Measurements from ENCODE around the gene NCMAP. TPM values are rescaled to one million over a fixed set of nuclear protein-coding genes. Genes with fewer than 3 reads are reported as not detected.
A peak's percentile ranks its signal among the peaks of the same experiment; 100 is the strongest.
"Not testable (repeated sequence)": the region's sequence is repeated elsewhere in the genome, so short reads cannot be mapped to it uniquely, and the experiment has no call there.

Gene NCMAP
- total RNA-seq, 1 donor from 2014 or later, result 3.4 TPM

DNA sequence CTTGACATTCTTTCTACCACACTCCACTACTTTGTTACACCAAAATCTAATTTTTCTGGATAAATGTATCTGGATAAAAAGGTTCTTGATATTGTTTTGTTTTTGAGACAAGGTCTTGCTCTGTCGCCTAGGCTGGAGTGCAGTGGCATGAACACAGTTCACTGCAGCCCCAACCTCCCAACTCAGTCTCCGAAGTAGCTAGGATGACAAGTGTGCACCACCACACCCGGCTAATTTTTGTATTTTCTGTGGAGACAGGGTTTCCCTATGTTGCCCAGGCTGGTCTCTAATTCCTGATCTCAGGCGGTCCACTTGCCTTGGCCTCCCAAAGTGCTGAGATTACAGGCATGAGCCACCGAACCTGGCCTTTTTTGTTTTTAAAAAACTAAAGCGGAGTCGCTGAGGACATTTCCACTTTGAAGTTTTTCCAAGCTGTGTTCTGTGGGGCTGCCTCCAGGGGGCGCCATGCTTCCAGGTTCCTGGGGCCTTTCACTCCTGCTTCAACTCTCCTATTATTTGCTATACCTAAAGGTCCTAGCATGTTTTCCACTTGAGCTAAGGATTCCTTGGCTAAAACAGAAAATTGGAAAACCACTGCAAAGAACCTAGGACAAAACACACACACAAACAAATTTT is 14.1 kb upstream of the NCMAP start:
- no peak for DNase-seq (ENCODE audit: low read depth)

DNA sequence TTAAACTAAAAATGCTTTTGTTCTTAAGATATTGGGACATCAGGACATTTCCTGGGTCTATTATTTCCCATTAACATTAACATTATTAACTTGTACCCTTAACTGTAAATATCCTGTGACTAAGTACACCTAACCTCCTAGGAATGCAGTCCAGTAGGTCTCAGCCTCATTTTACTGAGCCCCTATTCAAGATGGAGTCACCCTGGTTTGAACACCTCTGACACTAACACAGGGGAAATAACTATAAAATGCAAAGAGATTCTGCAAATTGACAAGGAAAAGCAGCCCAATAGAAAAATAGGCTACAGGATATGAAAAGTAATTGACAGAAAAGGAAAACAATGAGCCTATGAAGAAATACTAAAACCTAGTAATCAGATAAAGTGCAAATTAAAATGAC is 11.6 kb upstream of the NCMAP start:
- DNase-seq (ENCODE audit: low read depth), result peak; percentile 88

DNA sequence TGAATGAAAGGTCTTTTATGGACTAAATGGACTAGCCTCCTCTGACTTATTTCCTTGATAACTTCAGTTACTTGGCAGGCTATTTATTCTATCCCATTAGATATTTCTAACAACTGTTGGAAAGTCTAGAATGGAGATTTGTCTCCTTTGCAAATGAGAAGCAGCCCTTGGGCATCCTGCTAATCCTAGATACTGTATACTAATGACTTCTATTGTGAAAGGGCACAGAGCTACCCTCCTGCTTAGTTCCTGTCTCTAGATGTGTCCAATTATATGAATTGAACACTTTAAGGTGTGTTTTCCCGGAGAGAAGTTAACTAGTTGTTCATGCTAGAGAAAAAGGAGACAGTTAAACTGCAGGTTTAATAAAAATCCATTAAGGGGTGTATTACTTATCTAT is 10.2 kb upstream of the NCMAP start:
- DNase-seq (ENCODE audit: low read depth), result peak; percentile 28

DNA sequence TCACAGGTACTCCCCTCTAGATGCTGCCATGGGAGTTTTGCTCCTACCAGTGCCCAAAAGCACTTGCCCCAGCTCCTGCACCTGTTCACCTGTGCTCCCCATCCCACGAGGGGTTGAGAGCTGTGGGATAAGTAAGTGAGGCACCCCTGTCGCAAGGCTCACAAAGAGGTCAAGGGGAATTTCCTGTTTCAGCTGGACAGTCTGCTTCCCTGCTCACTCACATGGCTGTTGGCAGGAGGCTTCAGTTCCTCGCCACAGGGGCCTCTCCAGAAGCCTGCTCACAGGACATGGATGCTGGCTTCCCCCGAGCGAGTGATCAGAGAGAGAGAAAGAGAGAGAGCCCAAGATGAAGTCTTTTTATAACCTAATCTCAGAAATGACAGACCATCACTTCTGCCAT is 8.7 kb upstream of the NCMAP start:
- DNase-seq (ENCODE audit: low read depth), result no peak

DNA sequence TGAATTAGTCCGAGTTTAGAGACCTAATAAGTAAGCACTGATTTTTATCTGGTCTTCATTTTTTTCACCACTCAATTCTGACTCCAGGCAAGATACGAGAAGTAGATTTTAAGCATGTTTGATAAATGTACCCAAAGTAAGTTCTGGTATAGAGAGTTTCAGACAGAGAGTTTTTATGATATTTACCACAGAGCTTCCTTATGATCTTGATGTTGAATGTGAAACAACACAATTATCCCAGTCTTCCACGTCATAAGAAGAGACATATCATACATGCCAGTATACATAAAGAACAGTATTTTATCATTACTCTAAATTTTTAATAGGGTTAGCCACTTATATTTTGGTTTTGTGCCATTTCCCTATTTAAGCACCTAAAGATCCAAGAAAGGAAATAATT is 7.8 kb upstream of the NCMAP start:
- DNase-seq (ENCODE audit: low read depth), result no peak

DNA sequence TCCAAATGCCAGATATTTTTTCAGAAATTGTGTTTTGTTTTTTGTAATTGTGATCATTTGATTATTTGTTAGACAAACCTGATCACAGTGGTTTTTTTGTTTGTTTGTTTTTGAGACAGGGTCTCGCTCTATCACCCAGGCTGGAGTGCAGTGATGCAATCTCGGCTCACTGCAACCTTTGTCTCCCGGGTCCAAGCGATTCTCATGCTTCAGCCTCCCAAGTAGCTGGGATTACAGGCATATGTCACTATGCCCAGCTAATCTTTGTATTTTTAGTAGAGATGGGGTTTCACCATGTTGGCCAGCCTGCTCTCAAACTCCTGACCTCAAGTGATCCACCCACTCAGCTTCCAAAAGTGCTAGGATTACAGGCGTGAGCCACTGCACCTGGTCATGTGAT is 6.7 kb upstream of the NCMAP start:
- DNase-seq (ENCODE audit: low read depth), result not testable (repeated sequence)

DNA sequence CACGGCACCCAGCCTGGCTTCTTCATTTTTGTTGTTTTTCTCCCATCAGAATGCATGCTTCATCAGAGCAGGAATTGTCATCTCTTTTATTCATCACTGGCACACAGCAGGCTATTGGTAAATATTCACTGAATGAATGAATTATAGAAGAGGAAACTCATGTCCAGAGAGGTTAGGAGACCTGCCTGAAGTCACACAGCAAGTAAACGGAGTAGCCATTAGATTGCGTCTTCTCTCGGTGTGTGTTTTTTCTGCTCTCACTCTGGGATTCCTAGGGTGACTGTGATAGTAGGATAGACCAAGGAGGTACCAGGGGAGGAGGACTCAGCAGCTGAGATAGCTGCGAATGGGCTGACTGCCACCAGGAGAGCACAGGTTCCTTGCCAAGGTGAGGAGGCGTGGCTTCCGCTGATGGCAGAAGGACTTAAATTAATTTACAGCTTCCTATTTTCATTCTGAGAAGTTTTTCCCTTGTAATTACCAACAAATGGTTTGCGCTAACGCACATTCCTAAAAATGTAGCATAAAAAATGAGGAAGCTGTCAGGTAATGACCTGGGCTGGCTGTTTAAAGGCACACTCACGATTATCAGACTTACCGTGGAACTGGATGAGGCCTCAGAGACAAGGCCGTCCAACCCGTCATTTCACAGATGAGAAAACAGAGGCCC is 4.5 kb upstream of the NCMAP start:
- DNase-seq (ENCODE audit: low read depth), result no peak

DNA sequence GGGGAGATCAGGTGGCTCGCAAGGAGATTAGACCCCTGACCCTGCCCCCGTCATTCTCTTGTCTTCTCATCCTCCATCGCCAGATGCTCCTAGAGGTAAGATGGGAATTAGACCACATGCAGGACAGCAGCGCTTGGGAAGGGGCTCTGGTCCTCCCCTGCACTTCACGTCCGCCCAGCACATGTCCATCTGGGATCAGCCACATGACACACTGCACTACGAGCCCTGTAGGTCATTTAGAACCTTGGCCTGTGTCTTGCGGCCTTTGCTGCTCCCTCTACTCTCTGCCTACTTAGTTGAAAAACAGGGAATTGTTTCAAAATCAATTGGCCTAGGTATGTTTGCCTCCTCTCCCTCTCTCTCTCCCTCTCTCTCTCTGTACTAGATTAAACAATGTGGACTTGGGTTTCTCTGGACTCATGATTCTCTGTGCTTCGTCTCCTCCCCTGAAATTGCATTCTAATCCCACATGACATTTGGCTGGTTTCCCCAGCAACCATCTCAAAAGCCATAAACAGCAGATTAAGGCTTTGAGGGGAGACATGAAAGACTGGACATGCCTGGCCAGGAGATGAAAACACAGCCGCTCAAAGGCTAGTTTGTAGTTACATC is 3.8 kb upstream of the NCMAP start:
- DNase-seq (ENCODE audit: low read depth), result no peak

DNA sequence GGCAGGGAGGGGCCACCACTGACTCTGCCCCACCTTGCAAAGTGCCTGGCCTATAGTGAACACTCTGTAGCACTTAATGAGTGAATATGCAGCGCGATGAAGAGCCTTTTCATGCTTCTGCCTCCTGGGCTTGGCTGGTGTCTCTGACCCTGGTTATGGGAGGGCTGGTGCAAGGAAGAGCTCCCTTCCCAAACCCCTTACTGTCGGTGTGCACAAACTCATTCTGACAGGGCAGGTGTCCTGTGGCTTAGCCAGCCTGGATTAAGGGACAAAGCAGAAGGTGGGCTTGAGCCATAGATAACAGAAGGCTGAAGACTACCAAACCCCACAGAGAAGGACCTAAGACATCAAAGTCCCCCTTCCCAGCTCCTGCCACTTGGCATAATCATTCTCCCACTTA is 2.0 kb upstream of the NCMAP start:
- no peak for DNase-seq (ENCODE audit: low read depth)

DNA sequence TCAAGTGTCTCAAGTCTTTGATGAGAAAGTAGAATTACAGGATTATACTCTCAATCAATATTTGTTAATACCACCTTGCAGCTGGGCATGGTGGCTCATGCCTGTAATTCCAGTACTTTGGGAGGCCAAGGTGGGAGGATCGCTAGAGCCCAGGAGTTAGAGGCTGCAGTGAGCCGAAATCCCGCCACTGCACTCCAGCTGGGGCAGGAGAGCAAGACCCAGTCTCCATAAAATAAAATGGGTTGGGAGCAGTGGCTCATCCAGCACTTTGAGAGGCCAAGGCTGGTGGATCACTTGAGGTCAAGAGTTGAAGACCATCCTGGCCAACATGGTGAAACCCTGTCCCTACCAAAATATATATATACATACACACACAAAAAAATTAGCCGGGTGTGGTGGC is 1.2 kb upstream of the NCMAP start:
- DNase-seq (ENCODE audit: low read depth), result no peak

DNA sequence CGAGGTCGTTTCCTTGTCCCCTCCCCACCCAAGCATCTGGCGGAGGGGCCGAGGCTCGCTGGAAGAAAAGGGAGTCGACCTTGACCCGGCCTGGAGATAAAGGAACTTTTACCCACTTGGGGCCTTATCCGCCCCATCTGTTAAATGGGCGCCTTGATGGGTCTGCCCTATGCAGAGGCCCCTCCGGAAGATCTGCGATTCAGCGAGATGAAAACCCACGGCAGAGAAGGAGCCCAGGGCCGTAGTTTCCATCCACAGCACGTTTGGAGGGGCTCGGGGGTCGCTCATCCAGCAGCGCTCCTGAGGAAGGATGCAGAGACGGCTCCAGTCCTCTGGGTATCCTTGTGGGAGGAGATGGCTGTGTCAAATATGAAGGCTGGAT is 518 bp downstream of the NCMAP start:
- no peak for DNase-seq (ENCODE audit: low read depth)

DNA sequence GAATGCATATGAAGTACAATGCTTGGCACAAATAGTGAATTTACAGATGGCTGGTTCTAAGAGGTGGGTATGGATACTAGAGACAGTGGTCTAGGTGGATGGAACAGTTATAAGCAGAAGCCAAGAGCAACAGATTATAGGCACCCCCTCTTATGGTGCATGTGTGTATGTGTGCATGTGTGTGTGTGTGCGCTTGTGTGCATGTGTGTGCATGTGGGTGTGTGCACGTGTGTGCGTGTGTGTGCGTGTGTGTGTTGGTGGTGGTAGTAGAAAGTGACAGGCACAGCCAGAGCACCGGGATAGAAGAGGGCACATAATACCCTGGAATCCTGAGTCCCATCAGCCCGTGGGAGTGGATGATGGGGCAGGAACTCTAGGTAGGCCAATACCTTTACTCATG is 1.3 kb downstream of the NCMAP start:
- no peak for DNase-seq (ENCODE audit: low read depth)

DNA sequence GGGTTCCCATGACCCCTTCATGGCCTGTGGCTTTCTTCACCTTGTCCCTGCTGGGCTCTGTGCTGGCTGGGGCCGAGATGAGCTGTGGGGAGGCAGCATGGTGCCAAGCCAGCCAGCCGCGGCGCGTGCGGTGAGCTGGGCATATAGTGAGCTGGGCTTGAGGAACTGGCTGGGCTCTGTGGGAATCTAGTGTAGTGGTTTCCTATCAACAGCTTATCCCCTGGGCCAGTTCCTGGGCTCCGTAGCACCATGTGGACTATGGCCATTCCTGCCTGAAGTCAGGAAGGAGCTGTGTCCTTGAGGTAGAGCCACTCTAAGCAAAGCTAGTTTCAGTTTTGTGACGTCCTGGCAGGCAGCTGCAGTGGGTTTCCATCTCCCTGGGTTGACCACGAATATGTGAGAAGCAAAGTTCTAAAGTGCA is 1.8 kb downstream of the NCMAP start:
- DNase-seq (ENCODE audit: low read depth), result no peak

DNA sequence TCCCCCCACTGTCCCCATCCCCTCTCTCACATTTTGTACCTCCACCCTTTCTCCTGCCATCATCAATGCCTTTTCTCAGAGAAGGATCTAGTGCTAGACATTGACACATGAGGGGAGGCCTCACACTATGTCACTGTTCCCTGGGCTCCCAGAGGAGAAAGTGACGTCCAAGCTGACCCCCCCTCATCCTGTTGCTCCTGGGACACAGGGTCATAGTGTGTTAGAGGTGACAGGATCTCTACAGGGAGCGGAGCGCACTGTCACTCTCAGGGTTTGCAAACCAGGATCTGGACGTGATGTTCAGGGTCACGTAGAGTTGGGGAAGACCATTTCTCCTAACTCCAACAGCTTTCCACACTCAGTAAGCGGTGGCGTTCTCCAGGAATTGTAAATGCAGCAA is 2.6 kb downstream of the NCMAP start:
- DNase-seq (ENCODE audit: low read depth), result no peak

DNA sequence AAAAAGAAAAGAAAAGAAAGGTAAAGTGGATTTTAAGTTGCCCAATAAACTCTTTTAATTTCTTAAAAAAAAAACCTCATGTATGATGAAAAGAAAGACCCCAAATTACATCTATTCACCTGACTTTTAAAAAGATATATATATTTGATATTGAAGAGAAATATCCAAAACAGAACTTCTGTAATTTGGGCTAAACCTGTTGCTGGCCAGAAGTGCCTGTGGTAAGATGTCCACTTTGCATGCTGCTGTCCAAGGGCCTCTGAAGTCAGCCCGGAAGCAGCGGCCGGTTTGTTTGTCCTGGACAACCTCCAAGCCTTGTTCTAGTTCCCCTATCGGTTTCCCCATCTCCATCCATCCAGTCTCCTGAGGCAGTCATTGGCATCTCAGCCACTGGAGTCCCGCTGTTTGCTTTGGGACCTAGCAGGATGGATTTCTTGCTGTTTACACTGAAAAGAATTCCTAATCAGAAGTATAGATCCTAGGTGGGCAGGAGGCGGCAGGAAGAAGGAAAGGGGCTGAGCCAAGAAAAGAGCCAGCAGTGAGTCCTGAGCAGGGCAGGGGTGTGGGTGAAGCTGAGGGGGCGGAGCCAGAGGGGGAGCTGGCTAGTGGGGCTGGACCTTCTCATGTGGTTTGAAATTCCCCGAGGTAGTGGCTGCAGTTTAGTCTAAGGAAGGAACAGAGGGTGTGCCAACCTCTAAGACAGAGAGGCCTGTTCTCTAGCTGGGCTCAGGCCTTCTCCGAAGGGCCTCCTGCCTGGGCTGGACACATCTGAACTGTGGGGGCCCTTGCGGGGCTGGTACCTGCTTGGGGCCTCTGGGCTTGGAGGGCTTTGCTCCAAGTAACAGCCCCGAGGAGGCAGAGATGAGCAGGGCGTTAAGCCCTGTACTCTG is 3.3 kb downstream of the NCMAP start:
- DNase-seq (ENCODE audit: low read depth), result peak; percentile 92

DNA sequence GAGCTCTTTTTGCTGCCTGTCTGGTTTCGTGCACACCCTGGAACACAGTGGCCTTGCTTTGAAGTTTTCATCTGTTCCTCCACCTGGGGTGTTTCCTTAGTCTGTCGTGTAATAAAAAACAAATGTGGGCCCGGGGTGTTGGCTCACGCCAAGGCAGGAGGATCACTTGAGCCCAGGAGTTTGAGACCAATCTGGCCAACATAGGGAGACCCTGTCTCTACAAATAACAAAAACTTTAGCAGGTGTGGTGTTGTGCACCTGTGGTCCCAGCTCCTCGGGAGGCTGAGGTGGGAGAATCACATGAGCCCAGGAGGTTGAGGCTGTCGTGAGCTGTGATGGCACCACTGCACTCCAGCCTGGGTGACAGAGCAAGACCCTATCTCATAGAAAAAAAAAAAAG is 4.5 kb downstream of the NCMAP start:
- DNase-seq (ENCODE audit: low read depth), result no peak

DNA sequence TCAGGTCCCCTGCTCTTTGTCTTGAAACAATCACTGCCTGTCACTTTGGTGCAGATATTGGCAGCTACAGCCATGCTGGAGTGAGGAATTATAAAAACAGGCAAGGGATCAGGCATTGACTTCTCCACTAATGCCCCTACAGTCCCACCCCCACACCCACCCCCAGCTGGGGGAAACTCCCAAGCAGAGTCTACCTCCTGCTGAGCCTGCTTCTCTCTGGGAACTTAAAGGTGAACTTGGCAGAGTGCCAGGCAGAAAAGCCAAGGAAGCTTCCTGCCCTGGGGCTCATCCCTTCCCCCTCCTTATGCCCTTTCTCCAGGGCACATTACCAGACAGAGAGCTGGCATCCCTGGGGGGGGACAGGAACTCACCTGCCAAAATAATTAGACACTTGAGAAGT is 6.7 kb downstream of the NCMAP start:
- DNase-seq (ENCODE audit: low read depth), result peak; percentile 86

DNA sequence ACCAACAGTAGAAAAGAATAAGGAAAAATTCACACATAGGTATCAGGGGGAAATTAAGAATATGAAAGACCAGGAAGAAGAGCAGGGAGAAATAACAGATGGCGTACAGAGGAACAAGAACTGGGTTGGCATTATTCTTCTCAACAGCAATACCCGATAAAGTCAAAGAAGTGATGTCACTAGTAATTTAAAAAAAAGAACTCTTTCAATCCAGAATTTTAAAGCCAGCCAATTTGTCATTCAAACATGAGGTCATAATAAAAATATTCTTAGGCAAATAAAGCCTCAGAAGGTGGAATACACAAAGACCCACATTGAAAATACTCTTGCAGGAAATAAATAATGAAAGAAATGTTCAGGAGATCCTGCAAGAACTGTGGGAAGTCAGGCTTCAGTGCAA is 8.8 kb downstream of the NCMAP start:
- no peak for DNase-seq (ENCODE audit: low read depth)

DNA sequence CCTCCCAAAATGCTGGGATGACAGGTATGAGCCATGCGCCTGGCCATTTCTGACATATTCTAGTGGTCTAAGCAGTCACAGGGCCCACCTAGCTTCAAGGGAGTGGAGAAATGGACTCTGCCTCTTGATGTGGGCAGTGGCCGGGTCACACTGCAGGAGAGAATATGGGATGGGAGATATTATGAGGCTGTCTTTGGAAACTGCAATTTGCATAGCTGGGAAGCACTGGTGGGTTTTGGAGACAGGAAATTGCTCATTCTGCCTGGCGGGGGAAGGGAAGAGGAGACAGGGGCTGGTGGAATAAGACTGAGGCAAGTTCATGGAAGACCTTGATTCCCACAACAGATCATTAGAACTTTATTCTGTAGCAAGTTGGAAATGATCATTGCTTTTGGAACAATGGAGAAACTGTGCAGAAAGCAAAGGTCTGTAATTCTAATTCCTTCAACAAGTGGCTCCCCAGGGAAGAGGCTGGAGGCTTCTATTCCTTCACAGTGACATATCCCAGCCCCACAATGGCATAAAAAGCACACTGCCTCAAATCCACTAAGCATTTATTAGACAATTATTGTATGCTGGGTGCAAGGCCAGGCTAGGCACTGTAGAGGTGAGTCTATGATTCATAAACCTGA is 10.5 kb downstream of the NCMAP start:
- DNase-seq (ENCODE audit: low read depth), result peak; percentile 46

DNA sequence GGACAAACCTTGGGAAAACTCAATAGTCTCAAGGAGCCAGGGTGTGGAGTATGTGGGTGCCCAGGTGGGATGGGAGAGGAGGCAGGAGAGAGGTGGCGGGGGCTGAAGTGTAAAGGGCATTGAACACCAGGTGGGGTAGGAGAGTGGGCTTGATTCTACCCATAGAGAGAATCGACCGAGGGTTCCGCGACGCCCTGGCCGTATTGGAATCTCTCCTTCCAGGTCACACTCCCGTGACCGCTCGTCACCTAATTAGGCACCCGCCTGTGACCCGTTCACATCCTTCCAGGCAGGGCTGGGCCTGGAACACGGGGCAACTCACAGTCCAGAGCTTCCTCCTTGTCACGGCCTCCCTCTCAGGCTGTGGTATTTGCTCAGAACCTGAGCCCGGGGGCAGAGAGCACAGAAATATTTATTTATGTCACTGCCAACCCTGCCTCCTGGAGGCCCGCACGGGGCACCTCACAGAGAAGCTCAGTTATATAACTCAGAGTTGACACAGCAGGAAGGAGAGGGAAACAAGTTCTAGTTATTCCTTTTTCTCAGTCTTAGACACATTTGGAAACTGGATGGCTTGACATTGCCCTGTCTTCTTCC is 12.0 kb downstream of the NCMAP start:
- DNase-seq (ENCODE audit: low read depth), result peak; percentile 80

DNA sequence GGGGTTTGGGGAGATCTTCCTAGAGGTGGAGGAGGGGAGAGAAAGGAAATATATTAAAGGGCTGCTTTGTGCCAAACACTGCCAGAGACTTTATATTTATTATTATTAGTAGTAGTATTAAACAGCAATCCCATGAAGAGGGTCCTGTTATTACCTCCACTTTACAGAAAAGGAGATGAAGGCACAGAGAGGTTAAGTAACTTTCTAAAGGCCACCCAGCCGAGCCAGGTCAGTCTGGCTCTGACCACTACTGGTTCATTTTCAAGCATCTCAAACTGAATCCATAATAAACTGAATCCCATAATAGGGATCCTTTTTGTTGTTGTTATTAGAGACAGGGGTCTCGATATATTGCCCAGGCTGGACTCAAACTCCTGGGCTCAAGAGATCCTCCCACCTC is 12.6 kb downstream of the NCMAP start:
- no peak for DNase-seq (ENCODE audit: low read depth)

Data from renal cortical epithelial cell (primary cell).